ENCODE data around the gene CES4A. TPM values are rescaled to one million over a fixed set of nuclear protein-coding genes. Genes with fewer than 3 reads are reported as not detected.
"Not testable (repeated sequence)": the region's sequence is repeated elsewhere in the genome, so short reads cannot be mapped to it uniquely, and the experiment has no call there.

The CES4A gene
- total RNA-seq, 2 experiments from 2014 or later = 28.9 to 30.5 TPM

- H3K9me3 Mint-ChIP-seq = peaks cover 8% of the 10 kb centered on the region
- peak overlapping the region; percentile 77 for H3K4me3 Mint-ChIP-seq
- peaks cover 24% of the 10 kb centered on the region for H3K4me1 Mint-ChIP-seq
- H3K27ac Mint-ChIP-seq = no peak overlapping the region
- CTCF ChIA-PET = interaction anchor here (1.0 to 2.5 kb wide), 4 partner anchors 50 to 237 kb away, joined by 4 to 8 read pairs (median 5); no protein-coding TSS in a partner anchor
- H3K27me3 Mint-ChIP-seq = peaks cover 45% of the 10 kb centered on the region
- no peak for DNase-seq
- H3K36me3 Mint-ChIP-seq (ENCODE audit: low read depth) = peaks cover 4% of the 10 kb centered on the region
- POLR2A ChIA-PET = no interaction called here
These were observed 39.6 kb upstream of the CES4A start for GRCh38 chr16:66948837-66949225.

GRCh38 chr16:66949472-66949871, 38.9 kb upstream of the CES4A start:
- H3K36me3 Mint-ChIP-seq (ENCODE audit: low read depth) = peaks cover 4% of the 10 kb centered on the region
- H3K4me3 Mint-ChIP-seq = no peak overlapping the region
- peaks cover 26% of the 10 kb centered on the region for H3K4me1 Mint-ChIP-seq
- peaks cover 8% of the 10 kb centered on the region for H3K9me3 Mint-ChIP-seq
- POLR2A ChIA-PET = no interaction called here
- H3K27me3 Mint-ChIP-seq = peaks cover 48% of the 10 kb centered on the region
- DNase-seq = no peak
- H3K27ac Mint-ChIP-seq = no peak overlapping the region
- CTCF ChIA-PET = interaction anchor here (1.3 to 2.5 kb wide), 3 partner anchors 68 to 236 kb away, joined by 4 to 8 read pairs (median 6); no protein-coding TSS in a partner anchor

GRCh38 chr16:66950437-66950836, 38.0 kb upstream of the CES4A start:
- Mint-ChIP-seq H3K27ac (no peak overlapping the region), H3K9me3 (peaks cover 8% of the 10 kb centered on the region), H3K36me3 (ENCODE audit: low read depth) (peaks cover 4% of the 10 kb centered on the region), H3K4me3 (no peak overlapping the region), H3K27me3 (peaks cover 48% of the 10 kb centered on the region), H3K4me1 (peaks cover 26% of the 10 kb centered on the region)
- DNase-seq = no peak
- ChIA-PET CTCF (interaction anchor here (0.8 to 2.4 kb wide), 3 partner anchors 63 to 205 kb away, joined by 3 to 7 read pairs (median 6); no protein-coding TSS in a partner anchor), POLR2A (no interaction called here)

GRCh38 chr16:66950971-66951790, 37.2 kb upstream of the CES4A start:
- H3K4me3 Mint-ChIP-seq = no peak overlapping the region
- H3K27me3 Mint-ChIP-seq = peaks cover 48% of the 10 kb centered on the region
- DNase-seq = no peak
- H3K4me1 Mint-ChIP-seq = peaks cover 26% of the 10 kb centered on the region
- H3K27ac Mint-ChIP-seq = no peak overlapping the region
- CTCF ChIA-PET = interaction anchor here (0.7 to 2.4 kb wide), 4 partner anchors 10 to 570 kb away, joined by 3 to 7 read pairs (median 4); partner anchors contain the start of gene CES3
- POLR2A ChIA-PET = no interaction called here
- peaks cover 8% of the 10 kb centered on the region for H3K9me3 Mint-ChIP-seq
- peaks cover 4% of the 10 kb centered on the region for H3K36me3 Mint-ChIP-seq (ENCODE audit: low read depth)

GRCh38 chr16:66952430-66953110, 35.8 kb upstream of the CES4A start:
- ChIA-PET POLR2A (interaction anchor here (0.6 kb wide), 1 partner anchor 210 kb away, joined by 3 read pairs; no protein-coding TSS in a partner anchor), CTCF (interaction anchor here (0.6 to 2.4 kb wide), 11 partner anchors 8 to 476 kb away, joined by 3 to 7 read pairs (median 3); partner anchors contain the start of genes CES3 and NOL3)
- Mint-ChIP-seq H3K27ac (no peak overlapping the region), H3K4me3 (no peak overlapping the region), H3K4me1 (peaks cover 20% of the 10 kb centered on the region), H3K36me3 (ENCODE audit: low read depth) (peaks cover 4% of the 10 kb centered on the region), H3K27me3 (peaks cover 46% of the 10 kb centered on the region), H3K9me3 (peaks cover 8% of the 10 kb centered on the region)
- no peak for DNase-seq

GRCh38 chr16:66953462-66954096, 34.8 kb upstream of the CES4A start:
- H3K4me3 Mint-ChIP-seq = no peak overlapping the region
- DNase-seq = no peak
- CTCF ChIA-PET = interaction anchor here (0.6 to 2.2 kb wide), 17 partner anchors 7 to 862 kb away, joined by 3 to 7 read pairs (median 3); partner anchors contain the start of genes CES3 and NOL3
- H3K27me3 Mint-ChIP-seq = peaks cover 40% of the 10 kb centered on the region
- peaks cover 8% of the 10 kb centered on the region for H3K9me3 Mint-ChIP-seq
- no peak overlapping the region for H3K27ac Mint-ChIP-seq
- POLR2A ChIA-PET = interaction anchor here (0.6 kb wide), 1 partner anchor 219 kb away, joined by 3 read pairs; no protein-coding TSS in a partner anchor
- peaks cover 4% of the 10 kb centered on the region for H3K36me3 Mint-ChIP-seq (ENCODE audit: low read depth)
- peaks cover 19% of the 10 kb centered on the region for H3K4me1 Mint-ChIP-seq

- Mint-ChIP-seq H3K36me3 (ENCODE audit: low read depth) (peaks cover 4% of the 10 kb centered on the region), H3K27me3 (peaks cover 35% of the 10 kb centered on the region), H3K27ac (no peak overlapping the region), H3K4me3 (no peak overlapping the region), H3K9me3 (peaks cover 8% of the 10 kb centered on the region), H3K4me1 (peaks cover 23% of the 10 kb centered on the region)
- peak; percentile 87 for DNase-seq
- POLR2A ChIA-PET = interaction anchor here (0.6 kb wide), 1 partner anchor 218 kb away, joined by 3 read pairs; no protein-coding TSS in a partner anchor
- CTCF ChIA-PET = interaction anchor here (0.6 to 2.2 kb wide), 17 partner anchors 11 to 861 kb away, joined by 3 to 8 read pairs (median 3); partner anchors contain the start of gene NOL3
These were observed 34.2 kb upstream of the CES4A start for GRCh38 chr16:66954097-66954659.

- Mint-ChIP-seq H3K27me3 (peaks cover 23% of the 10 kb centered on the region), H3K4me1 (peaks cover 28% of the 10 kb centered on the region)
- H3K36me3 Mint-ChIP-seq (ENCODE audit: low read depth); H3K4me3 Mint-ChIP-seq; DNase-seq; H3K27ac Mint-ChIP-seq; POLR2A ChIA-PET; H3K9me3 Mint-ChIP-seq: not testable (repeated sequence)
- CTCF ChIA-PET = interaction anchor here (0.6 to 1.0 kb wide), 2 partner anchors 37 to 63 kb away, joined by 3 to 4 read pairs; partner anchors contain the start of gene CDH16
These were observed 32.8 kb upstream of the CES4A start for GRCh38 chr16:66955363-66956153.

GRCh38 chr16:66956154-66956457, 32.3 kb upstream of the CES4A start:
- H3K4me1 Mint-ChIP-seq = peaks cover 32% of the 10 kb centered on the region
- peaks cover 20% of the 10 kb centered on the region for H3K27me3 Mint-ChIP-seq
- DNase-seq; POLR2A ChIA-PET; H3K36me3 Mint-ChIP-seq (ENCODE audit: low read depth); H3K27ac Mint-ChIP-seq; H3K4me3 Mint-ChIP-seq; H3K9me3 Mint-ChIP-seq: not testable (repeated sequence)
- CTCF ChIA-PET = interaction anchor here (0.6 to 1.0 kb wide), 4 partner anchors 9 to 63 kb away, joined by 3 to 4 read pairs (median 3); partner anchors contain the start of gene CDH16

- H3K4me3 Mint-ChIP-seq = no peak overlapping the region
- no peaks in the 10 kb centered on the region for H3K9me3 Mint-ChIP-seq
- CTCF ChIA-PET = interaction anchor here (0.6 to 4.5 kb wide), 15 partner anchors 8 to 331 kb away, joined by 3 to 19 read pairs (median 4); no protein-coding TSS in a partner anchor
- H3K4me1 Mint-ChIP-seq = peaks cover 44% of the 10 kb centered on the region
- DNase-seq = no peak
- POLR2A ChIA-PET = interaction anchor here (0.7 kb wide), 1 partner anchor 200 kb away, joined by 5 read pairs; no protein-coding TSS in a partner anchor
- no peaks in the 10 kb centered on the region for H3K36me3 Mint-ChIP-seq (ENCODE audit: low read depth)
- H3K27me3 Mint-ChIP-seq = peaks cover under 1% of the 10 kb centered on the region
- peak overlapping the region; percentile 71 for H3K27ac Mint-ChIP-seq
These were observed 29.3 kb upstream of the CES4A start for GRCh38 chr16:66958857-66959703.

All from activated CD4-positive, alpha-beta T cell treated with anti-CD3 and anti-CD28 coated beads, Interleukin-2, amount 10 ng/mL, durations not matched to agents 7 days and 5 days (primary cell).